ENCODE measurements around the gene DGCR8. TPM values are rescaled to one million over a fixed set of nuclear protein-coding genes. Genes with fewer than 3 reads are reported as not detected.
A peak's percentile ranks its signal among the peaks of the same experiment; 100 is the strongest.

The DGCR8 gene
- 16.4 and 26.6 TPM in 2 replicates for total RNA-seq (2014; rRNA removed; shearing (Covaris generic); ENCODE audit: low replicate concordance)

DNA sequence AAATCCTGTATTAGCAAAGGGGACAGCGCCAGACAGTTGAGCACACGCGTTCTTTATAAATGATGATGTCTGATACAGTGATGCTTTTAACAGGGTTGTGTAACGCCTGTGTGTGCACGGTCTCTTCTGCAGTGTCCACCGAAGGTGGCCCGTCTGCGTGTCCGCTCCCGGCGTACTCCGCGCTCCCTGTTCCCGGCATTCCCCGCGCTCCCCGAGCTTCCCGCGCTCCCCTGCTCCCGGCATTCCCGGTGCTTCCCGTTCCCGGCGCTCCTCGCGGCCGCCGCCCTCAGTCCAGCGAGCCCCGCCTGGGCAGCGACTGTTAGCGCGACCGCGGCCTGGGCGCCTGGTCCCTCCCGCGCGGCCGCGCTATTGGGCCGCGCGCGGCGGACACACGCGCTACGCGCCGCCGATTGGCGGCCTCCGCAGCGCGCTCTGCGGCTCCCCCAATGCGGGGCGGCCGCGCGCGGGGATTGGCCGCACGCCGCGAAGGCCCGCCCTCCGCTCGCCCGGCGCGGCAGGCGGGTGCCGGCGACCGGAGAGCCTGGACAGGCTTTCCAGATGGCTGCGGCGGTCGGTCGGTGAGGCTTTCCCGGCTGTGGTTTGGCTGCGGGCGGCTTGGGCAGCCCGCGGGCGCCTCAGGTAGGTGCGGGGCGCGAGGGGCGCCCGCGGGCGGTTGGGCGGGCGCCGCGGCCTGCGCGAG, at the start of gene DGCR8:
DGCR8 (plus strand) TSS at position 497 of the 700 bp plus-strand sequence. CDS start 5,723 bp downstream, outside the sequence.
- no peaks in the 10 kb centered on the region for H3K9me3 ChIP-seq (ENCODE audit: low read length)
- H3K4me1 ChIP-seq (ENCODE audit: low read length), result peaks cover 31% of the 10 kb centered on the region
- peak within 1 kb of the TSS; percentile 95 for H2AFZ ChIP-seq (ENCODE audit: low read length)
- peak within 1 kb of the TSS; percentile 78 for H3K27ac ChIP-seq (ENCODE audit: low read length)
- H3K4me2 ChIP-seq (ENCODE audit: low read depth, low read length, poor library complexity, severe bottlenecking), result peak within 1 kb of the TSS; percentile 94
- H4K20me1 ChIP-seq (ENCODE audit: insufficient read depth, low read depth, low read length), result no peaks in the 10 kb centered on the region; the same call in 1 of the 2 replicates
- no peaks in the 10 kb centered on the region for H3K27me3 ChIP-seq (ENCODE audit: low read length)
- no peaks in the 10 kb centered on the region for H3K9me2 ChIP-seq (replicated peaks; ENCODE audit: insufficient read depth, low read length)
- peak; percentile 93 for DNase-seq
- H3K4me3 ChIP-seq (ENCODE audit: low read length), result peak within 1 kb of the TSS; percentile 86
- H3K79me2 ChIP-seq (ENCODE audit: low read length), result peaks cover 50% of the 10 kb centered on the region
- H3K9ac ChIP-seq (ENCODE audit: low read length), result peak within 1 kb of the TSS; percentile 81
- H3K36me3 ChIP-seq (ENCODE audit: insufficient read depth, low read length), result no peaks in the 10 kb centered on the region

DNA sequence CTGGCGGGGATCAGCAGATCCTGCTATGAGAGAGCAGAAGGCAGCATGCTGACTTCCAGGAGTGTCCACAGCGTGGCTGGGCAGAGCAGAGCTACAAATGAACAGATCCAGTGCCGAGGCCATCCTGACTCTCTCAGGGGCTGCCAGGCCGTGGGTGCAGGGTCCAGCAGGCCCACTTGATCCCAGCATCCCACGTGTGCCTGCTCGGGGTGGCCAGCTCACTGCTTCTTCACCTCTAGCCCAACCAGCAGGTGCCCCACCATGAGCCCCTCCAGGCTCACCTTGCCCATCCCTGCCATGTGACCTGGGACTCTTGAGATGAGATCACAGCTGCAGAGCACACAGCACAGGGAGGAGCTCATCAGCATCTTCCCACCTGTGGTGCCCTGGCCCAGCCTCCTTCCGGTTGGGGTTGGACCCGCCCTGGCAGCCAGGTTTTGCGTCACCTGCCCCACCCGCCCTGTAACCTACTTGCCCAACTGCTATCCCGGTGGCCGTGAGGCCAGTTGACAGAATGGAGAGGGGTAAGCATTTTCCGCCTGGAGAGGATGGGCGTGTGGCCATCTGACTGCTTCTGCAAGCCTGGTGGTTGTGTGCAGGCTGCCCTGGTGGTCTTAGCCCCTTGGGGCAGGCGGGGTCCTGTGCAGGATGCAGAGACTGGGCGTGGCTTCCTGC, 48.2 kb upstream of the DGCR8 start:
- DNase-seq, result peak; percentile 84
- Histone ChIP-seq H3K4me1 (ENCODE audit: low read length) (peaks cover 84% of the 10 kb centered on the region), H3K4me2 (ENCODE audit: low read depth, low read length, poor library complexity, severe bottlenecking) (peak overlapping the region; percentile 64), H3K9me3 (ENCODE audit: low read length) (no peaks in the 10 kb centered on the region), H3K4me3 (ENCODE audit: low read length) (peak overlapping the region; percentile 14; the same call in 1 of the 2 replicates), H3K27me3 (ENCODE audit: low read length) (no peaks in the 10 kb centered on the region), H3K9ac (ENCODE audit: low read length) (peak overlapping the region; percentile 59), H3K79me2 (ENCODE audit: low read length) (peaks cover 46% of the 10 kb centered on the region), H3K27ac (ENCODE audit: low read length) (peak overlapping the region; percentile 97), H4K20me1 (ENCODE audit: insufficient read depth, low read depth, low read length) (no peaks in the 10 kb centered on the region), H2AFZ (ENCODE audit: low read length) (no peak overlapping the region), H3K9me2 (replicated peaks; ENCODE audit: insufficient read depth, low read length) (no peaks in the 10 kb centered on the region), H3K36me3 (ENCODE audit: insufficient read depth, low read length) (peaks cover 3% of the 10 kb centered on the region; the same call in 1 of the 2 replicates)

DNA sequence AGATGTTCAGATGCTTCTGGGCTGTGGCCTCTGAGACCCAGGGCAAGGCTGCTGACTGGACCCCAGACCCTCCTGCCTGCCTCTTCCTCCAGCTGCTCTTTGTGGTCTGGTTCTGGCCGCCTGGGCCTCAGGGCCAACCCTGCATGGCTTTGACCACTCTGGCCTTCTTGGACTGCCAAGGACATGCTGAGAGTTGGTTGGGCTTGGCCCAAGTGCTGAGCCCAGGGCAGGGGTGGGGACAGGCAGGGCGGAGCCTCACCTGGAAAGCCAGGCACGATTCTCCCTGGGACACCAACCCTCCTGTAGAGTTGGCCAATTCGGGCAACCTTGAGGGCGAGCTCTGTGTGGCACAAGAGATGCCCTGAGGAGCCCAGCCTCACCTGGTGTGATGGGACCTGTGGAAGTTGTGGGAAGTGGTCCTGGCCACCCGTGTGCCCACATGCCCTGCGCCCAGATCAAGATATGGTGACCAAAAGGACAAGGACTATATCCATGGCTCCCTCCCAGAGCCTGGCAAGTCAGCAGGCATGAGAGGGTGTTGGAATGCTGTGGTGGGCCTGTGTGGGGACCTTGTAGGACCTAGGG, 47.5 kb upstream of the DGCR8 start:
- Histone ChIP-seq H3K27me3 (ENCODE audit: low read length) (no peaks in the 10 kb centered on the region), H3K4me1 (ENCODE audit: low read length) (peaks cover 84% of the 10 kb centered on the region), H3K4me2 (ENCODE audit: low read depth, low read length, poor library complexity, severe bottlenecking) (peak overlapping the region; percentile 64), H3K9me3 (ENCODE audit: low read length) (no peaks in the 10 kb centered on the region), H3K36me3 (ENCODE audit: insufficient read depth, low read length) (peaks cover 7% of the 10 kb centered on the region), H3K9me2 (replicated peaks; ENCODE audit: insufficient read depth, low read length) (no peaks in the 10 kb centered on the region), H3K27ac (ENCODE audit: low read length) (peak overlapping the region; percentile 97), H4K20me1 (ENCODE audit: insufficient read depth, low read depth, low read length) (no peaks in the 10 kb centered on the region), H3K9ac (ENCODE audit: low read length) (peak overlapping the region; percentile 59), H2AFZ (ENCODE audit: low read length) (no peak overlapping the region), H3K4me3 (ENCODE audit: low read length) (peak overlapping the region; percentile 14; the same call in 1 of the 2 replicates), H3K79me2 (ENCODE audit: low read length) (peaks cover 48% of the 10 kb centered on the region)
- no peak for DNase-seq

DNA sequence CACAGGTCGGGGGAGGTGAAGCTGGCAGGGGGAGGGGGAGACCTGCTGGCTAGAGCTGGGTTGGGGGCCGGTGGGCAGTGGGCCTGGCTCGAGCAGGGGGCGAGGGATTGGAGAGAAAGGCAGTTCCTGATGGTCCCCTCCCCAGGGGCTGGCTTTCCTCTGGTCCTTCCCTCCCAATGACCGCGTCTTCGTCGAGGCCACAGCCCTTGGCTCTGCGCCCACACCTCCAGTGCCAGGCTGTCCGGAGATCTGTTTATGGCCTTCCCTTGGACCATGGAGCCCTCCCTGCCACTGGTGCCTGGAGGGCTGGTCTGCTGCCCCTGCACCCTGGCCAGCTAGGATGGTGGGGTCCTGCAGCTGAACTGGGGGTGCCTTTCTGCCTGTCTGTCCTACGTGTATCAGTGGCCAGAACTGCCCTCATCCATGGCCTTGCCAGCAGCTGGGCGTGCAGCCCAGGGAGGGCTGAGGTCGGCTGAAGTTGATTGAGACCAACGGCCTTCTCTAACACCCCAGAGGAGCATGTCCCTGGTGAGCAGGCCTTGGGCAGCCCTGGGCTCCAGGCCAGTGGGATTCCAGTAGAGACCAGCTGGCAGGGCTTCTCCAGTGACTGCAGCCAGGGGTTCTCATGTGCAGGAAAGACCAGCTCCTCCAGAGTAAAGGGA, 46.9 kb upstream of the DGCR8 start:
- Histone ChIP-seq H3K27me3 (ENCODE audit: low read length) (no peaks in the 10 kb centered on the region), H3K9me2 (replicated peaks; ENCODE audit: insufficient read depth, low read length) (no peaks in the 10 kb centered on the region), H3K4me3 (ENCODE audit: low read length) (peak overlapping the region; percentile 14; the same call in 1 of the 2 replicates), H4K20me1 (ENCODE audit: insufficient read depth, low read depth, low read length) (no peaks in the 10 kb centered on the region), H3K4me2 (ENCODE audit: low read depth, low read length, poor library complexity, severe bottlenecking) (peak overlapping the region; percentile 64), H3K4me1 (ENCODE audit: low read length) (peaks cover 85% of the 10 kb centered on the region), H3K79me2 (ENCODE audit: low read length) (peaks cover 47% of the 10 kb centered on the region), H3K36me3 (ENCODE audit: insufficient read depth, low read length) (peaks cover 9% of the 10 kb centered on the region), H3K9ac (ENCODE audit: low read length) (peak overlapping the region; percentile 59), H3K27ac (ENCODE audit: low read length) (peak overlapping the region; percentile 97), H3K9me3 (ENCODE audit: low read length) (no peaks in the 10 kb centered on the region), H2AFZ (ENCODE audit: low read length) (no peak overlapping the region)
- DNase-seq, result no peak

- peak; percentile 84 for DNase-seq
- Histone ChIP-seq H3K4me2 (ENCODE audit: low read depth, low read length, poor library complexity, severe bottlenecking) (peak overlapping the region; percentile 64), H3K79me2 (ENCODE audit: low read length) (peaks cover 40% of the 10 kb centered on the region), H3K4me1 (ENCODE audit: low read length) (peaks cover 75% of the 10 kb centered on the region), H3K9ac (ENCODE audit: low read length) (peak overlapping the region; percentile 70), H3K4me3 (ENCODE audit: low read length) (peak overlapping the region; percentile 36; the same call in 1 of the 2 replicates), H3K27ac (ENCODE audit: low read length) (peak overlapping the region; percentile 97), H4K20me1 (ENCODE audit: insufficient read depth, low read depth, low read length) (no peaks in the 10 kb centered on the region), H3K9me2 (replicated peaks; ENCODE audit: insufficient read depth, low read length) (no peaks in the 10 kb centered on the region), H2AFZ (ENCODE audit: low read length) (no peak overlapping the region), H3K27me3 (ENCODE audit: low read length) (no peaks in the 10 kb centered on the region), H3K36me3 (ENCODE audit: insufficient read depth, low read length) (peaks cover 13% of the 10 kb centered on the region), H3K9me3 (ENCODE audit: low read length) (no peaks in the 10 kb centered on the region)
These were observed 45.9 kb upstream of the DGCR8 start for GRCh38 chr22:20034143-20034542.

GRCh38 chr22:20035375-20036083, 44.5 kb upstream of the DGCR8 start:
- Histone ChIP-seq H3K27me3 (ENCODE audit: low read length) (no peaks in the 10 kb centered on the region), H4K20me1 (ENCODE audit: insufficient read depth, low read depth, low read length) (no peaks in the 10 kb centered on the region)

GRCh38 chr22:20036084-20036482, 44.0 kb upstream of the DGCR8 start:
- Histone ChIP-seq H4K20me1 (ENCODE audit: insufficient read depth, low read depth, low read length) (no peaks in the 10 kb centered on the region), H3K27ac (ENCODE audit: low read length) (peak overlapping the region; percentile 97), H2AFZ (ENCODE audit: low read length) (no peak overlapping the region), H3K4me2 (ENCODE audit: low read depth, low read length, poor library complexity, severe bottlenecking) (peak overlapping the region; percentile 64), H3K9ac (ENCODE audit: low read length) (peak overlapping the region; percentile 70), H3K4me3 (ENCODE audit: low read length) (peak overlapping the region; percentile 36), H3K79me2 (ENCODE audit: low read length) (peaks cover 32% of the 10 kb centered on the region), H3K27me3 (ENCODE audit: low read length) (no peaks in the 10 kb centered on the region), H3K9me2 (replicated peaks; ENCODE audit: insufficient read depth, low read length) (no peaks in the 10 kb centered on the region), H3K9me3 (ENCODE audit: low read length) (no peaks in the 10 kb centered on the region), H3K4me1 (ENCODE audit: low read length) (peaks cover 66% of the 10 kb centered on the region), H3K36me3 (ENCODE audit: insufficient read depth, low read length) (peaks cover 19% of the 10 kb centered on the region)
- peak; percentile 82 for DNase-seq

More at GRCh38 chr22:20035375-20036083, 44.5 kb upstream of the DGCR8 start:
- Histone ChIP-seq H2AFZ (ENCODE audit: low read length) (no peak overlapping the region), H3K9me3 (ENCODE audit: low read length) (no peaks in the 10 kb centered on the region), H3K4me2 (ENCODE audit: low read depth, low read length, poor library complexity, severe bottlenecking) (peak overlapping the region; percentile 64), H3K79me2 (ENCODE audit: low read length) (peaks cover 32% of the 10 kb centered on the region), H3K4me3 (ENCODE audit: low read length) (peak overlapping the region; percentile 36), H3K36me3 (ENCODE audit: insufficient read depth, low read length) (peaks cover 19% of the 10 kb centered on the region), H3K9me2 (replicated peaks; ENCODE audit: insufficient read depth, low read length) (no peaks in the 10 kb centered on the region), H3K9ac (ENCODE audit: low read length) (peak overlapping the region; percentile 70), H3K27ac (ENCODE audit: low read length) (peak overlapping the region; percentile 97), H3K4me1 (ENCODE audit: low read length) (peaks cover 67% of the 10 kb centered on the region)
- peak; percentile 94 for DNase-seq
